Testis (tissue), 3 donors: Measurements from ENCODE around the gene CD151. TPM values are rescaled to one million over a fixed set of nuclear protein-coding genes. Genes with fewer than 3 reads are reported as not detected.

ENCODE experiments used
- DNase-seq: peaks from one replicate; pipeline ENCODE4 v3.0.0-alpha.2; 2019
- H3K27ac ChIP-seq, 2 donors: fragments of 200-600 bp; sonication (generic); one replicate each; pipeline ENCODE4 v1.5.1; 2019
- H3K27me3 ChIP-seq: fragments of 200-600 bp; sonication (generic); one replicate; pipeline ENCODE4 v1.5.1; 2019
- H3K36me3 ChIP-seq: fragments of 200-600 bp; sonication (generic); one replicate; pipeline ENCODE4 v1.5.1; 2017; ENCODE audit warnings: low read depth; ENCODE audit errors: missing control alignments
- H3K4me1 ChIP-seq: fragments of 200-600 bp; sonication (generic); one replicate; pipeline ENCODE4 v1.5.1; 2019
- H3K4me3 ChIP-seq, 2 donors: fragments of 200-600 bp; sonication (generic); one replicate each; pipeline ENCODE4 v1.5.1; 2017 to 2019
- H3K9me3 ChIP-seq: fragments of 200-600 bp; sonication (generic); one replicate; pipeline ENCODE4 v1.5.1; 2017
- CTCF ChIP-seq, 3 experiments: fragments of 450-650 bp in 2 of 3; fragments of 200-600 bp in 1 of 3; sonication (generic) in 1 of 3; IDR thresholded peaks; one replicate each; pipeline ENCODE4 v1.5.1; 2016 to 2019; ENCODE audit warnings: antibody characterized with exemption in 3 of 3, mild to moderate bottlenecking in 2 of 3, moderate library complexity in 1 of 3
- POLR2A ChIP-seq: fragments of 450-650 bp; IDR thresholded peaks from one replicate; pipeline ENCODE4 v1.6.1; 2017; ENCODE audit warnings: antibody characterized with exemption, mild to moderate bottlenecking, moderate library complexity
- WGBS, 2 donors: methylation state at CpG; one replicate each; pipeline ENCODE4 v1.1.5; 2018; 5-methylcytosine and 5-hydroxymethylcytosine counted together
- intact Hi-C: fragments of 100-400 bp; cut with DNase I; formaldehyde crosslinking; loops from one replicate; pipeline ENCODE4 v1.15.1; 2023; ENCODE audit warnings: low total_unique reads
- polyA plus RNA-seq: library from polyadenylated mRNA; stranded (reverse); fragments of 350-450 nt; fragmentation: Illumina TruSeq; extraction: RNeasy Lipid Tissue Mini Kit (QIAGEN cat#74804); gene quantifications from one replicate; pipeline ENCODE4 v1.2.3, GENCODE V29; 2014; ENCODE audit warnings: low read depth, low replicate concordance; ENCODE audit not compliant: insufficient read depth
- total RNA-seq, 2 donors: library from RNA; depleted of rRNA; stranded (reverse); fragments of >200 nt; gene quantifications; one replicate each; pipeline ENCODE4 v1.2.3, GENCODE V29; 2016

Gene CD151
- total and polyA plus RNA-seq, 3 donors from 2014 or later, result 108 to 201 (median 195) TPM

GRCh38 chr11:791658-792534 is 40.9 kb upstream of the CD151 start:
- H3K9me3 ChIP-seq, result no peaks in the 10 kb centered on the region
- no peak for DNase-seq
- peaks cover 19% of the 10 kb centered on the region for H3K4me1 ChIP-seq
- no peak overlapping the region for H3K4me3 ChIP-seq
- 93 to 97% methylated on average over 11 to 49 of the region's 49 CpGs for WGBS, 2 donors
- intact Hi-C loops, result no loop called here
- H3K36me3 ChIP-seq, result no peaks in the 10 kb centered on the region
- H3K27ac ChIP-seq, result no peak overlapping the region
- H3K27me3 ChIP-seq, result no peaks in the 10 kb centered on the region
- no peak for TF ChIP-seq POLR2A
- no peak for TF ChIP-seq CTCF (IDR thresholded peaks at IDR 0.05)

DNA sequence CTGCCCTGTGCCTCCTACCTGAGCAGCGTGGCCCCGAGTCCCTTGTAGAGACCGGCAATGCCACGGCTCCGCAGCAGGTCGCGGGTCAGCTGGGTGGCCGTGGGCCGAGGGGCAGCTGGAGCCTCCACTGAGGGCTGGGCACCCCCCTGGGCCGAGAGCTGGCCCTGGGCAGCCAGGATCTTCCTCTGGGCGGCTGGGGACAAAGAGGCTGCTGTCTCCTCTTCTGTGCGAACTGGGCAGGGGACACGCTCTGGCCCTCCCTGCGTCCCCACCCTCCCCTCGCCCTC is 40.3 kb upstream of the CD151 start:
- Histone ChIP-seq H3K27me3 (no peaks in the 10 kb centered on the region), H3K4me1 (peaks cover 23% of the 10 kb centered on the region), H3K4me3 (no peak overlapping the region), H3K27ac (no peak overlapping the region), H3K9me3 (no peaks in the 10 kb centered on the region), H3K36me3 (no peaks in the 10 kb centered on the region)
- TF ChIP-seq CTCF (IDR thresholded peaks at IDR 0.05), result no peak
- TF ChIP-seq POLR2A, result no peak
- no peak for DNase-seq
- WGBS, 2 donors, result 93 to 94% methylated on average over 6 to 13 of the region's 15 CpGs
- intact Hi-C loops, result no loop called here

GRCh38 chr11:792873-793272 is 39.9 kb upstream of the CD151 start:
- TF ChIP-seq CTCF (IDR thresholded peaks at IDR 0.05), result no peak
- TF ChIP-seq POLR2A, result no peak
- WGBS, 2 donors, result 91 to 95% methylated on average over 4 to 12 of the region's 13 CpGs
- H3K36me3 ChIP-seq, result no peaks in the 10 kb centered on the region
- H3K27me3 ChIP-seq, result no peaks in the 10 kb centered on the region
- H3K4me3 ChIP-seq, result no peak overlapping the region
- no peak overlapping the region for H3K27ac ChIP-seq
- H3K4me1 ChIP-seq, result peaks cover 23% of the 10 kb centered on the region
- intact Hi-C loops, result no loop called here
- no peak for DNase-seq
- no peaks in the 10 kb centered on the region for H3K9me3 ChIP-seq

GRCh38 chr11:793556-793955 is 39.2 kb upstream of the CD151 start:
- intact Hi-C loops, result no loop called here
- WGBS, 2 donors, result 89 to 90% methylated on average over 4 to 7 of the region's 7 CpGs
- H3K27ac ChIP-seq, result no peak overlapping the region
- H3K9me3 ChIP-seq, result no peaks in the 10 kb centered on the region
- no peaks in the 10 kb centered on the region for H3K27me3 ChIP-seq
- peaks cover 26% of the 10 kb centered on the region for H3K4me1 ChIP-seq
- TF ChIP-seq POLR2A (no peak), CTCF (IDR thresholded peaks at IDR 0.05) (no peak)
- no peaks in the 10 kb centered on the region for H3K36me3 ChIP-seq
- no peak for DNase-seq
- H3K4me3 ChIP-seq, result no peak overlapping the region
